GM21447 (cell line): ENCODE measurements around the gene LYST.
"Not testable (repeated sequence)": the region's sequence is repeated elsewhere in the genome, so short reads cannot be mapped to it uniquely, and the experiment has no call there.

Experiments used
- ATAC-seq: cut with Tn5 transposase; IDR thresholded peaks from one replicate; pipeline ENCODE4 v1.9.1; 2021; ENCODE audit not compliant: unreplicated experiment

Gene LYST

GRCh38 chr1:235639226-235640205, 227.2 kb downstream of the LYST start:
- no peak for ATAC-seq

- not testable (repeated sequence) for ATAC-seq
These were observed 228.1 kb downstream of the LYST start for GRCh38 chr1:235638612-235639011.

GRCh38 chr1:235637756-235638534, 228.8 kb downstream of the LYST start:
- no peak for ATAC-seq

- no peak for ATAC-seq
These were observed 230.6 kb downstream of the LYST start for GRCh38 chr1:235635938-235636662.

- ATAC-seq, result no peak
These were observed 234.0 kb downstream of the LYST start for GRCh38 chr1:235632506-235633401.

GRCh38 chr1:235631816-235632215, 234.9 kb downstream of the LYST start:
- ATAC-seq, result no peak

- no peak for ATAC-seq
These were observed 238.2 kb downstream of the LYST start for GRCh38 chr1:235628316-235629005.

- no peak for ATAC-seq
These were observed 240.9 kb downstream of the LYST start for GRCh38 chr1:235625831-235626230.

- no peak for ATAC-seq
These were observed 241.4 kb downstream of the LYST start for GRCh38 chr1:235625340-235625739.

GRCh38 chr1:235624721-235625333, 241.9 kb downstream of the LYST start:
- ATAC-seq, result no peak

GRCh38 chr1:235622936-235623779, 243.5 kb downstream of the LYST start:
- no peak for ATAC-seq

- ATAC-seq, result not testable (repeated sequence)
These were observed 247.6 kb downstream of the LYST start for GRCh38 chr1:235619149-235619548.

- no peak for ATAC-seq
These were observed 248.9 kb downstream of the LYST start for GRCh38 chr1:235617808-235618207.

GRCh38 chr1:235617140-235617539, 249.6 kb downstream of the LYST start:
- no peak for ATAC-seq

GRCh38 chr1:235614442-235614954, 252.2 kb downstream of the LYST start:
- ATAC-seq, result no peak

GRCh38 chr1:235613602-235614001, 253.1 kb downstream of the LYST start:
- no peak for ATAC-seq

GRCh38 chr1:235612761-235613160, 253.9 kb downstream of the LYST start:
- no peak for ATAC-seq
